ENCODE results near the gene NUDT12. TPM values are rescaled to one million over a fixed set of nuclear protein-coding genes. Genes with fewer than 3 reads are reported as not detected.

Gene NUDT12
- total RNA-seq, 1 experiment from 2014 or later: 15.8 TPM

GRCh38 chr5:103598997-103599566, 36.5 kb upstream of the NUDT12 start:
- no peaks in the 10 kb centered on the region for H3K9me3 ChIP-seq (ENCODE audit: control insufficient read depth in 1 of 2, insufficient read depth in 1 of 2, low read depth in 1 of 2, low read length in 2 of 2)
- no peak overlapping the region for H3K4me2 ChIP-seq (ENCODE audit: low read length)
- no peaks in the 10 kb centered on the region for H4K20me1 ChIP-seq (ENCODE audit: insufficient read depth)
- ChIA-PET CTCF (no interaction called here), RAD21 (ENCODE audit: low non-redundant PET in 1 of 2, low total read pairs in 2 of 2, uncharacterized antibody in 2 of 2, unreplicated experiment in 2 of 2) (no interaction called here), POLR2A (no interaction called here)
- DNase-seq (ENCODE audit: low read depth, low spot score) (no peak), ATAC-seq (no peak)
- H2AFZ ChIP-seq (ENCODE audit: low read depth, low read length, poor library complexity, severe bottlenecking): no peak overlapping the region
- no peak overlapping the region for H3K27ac ChIP-seq (ENCODE audit: low read depth, low read length)
- no peaks in the 10 kb centered on the region for H3K27me3 ChIP-seq (ENCODE audit: insufficient read depth, low read length)
- H3K9ac ChIP-seq (ENCODE audit: low read length): no peak overlapping the region
- no peak overlapping the region for H3K4me3 ChIP-seq (replicated peaks in 1 of 2; ENCODE audit: low read depth in 1 of 2, low read length in 2 of 2)
- no peaks in the 10 kb centered on the region; the same call in 1 of the 2 replicates for H3K9me2 ChIP-seq (ENCODE audit: insufficient read depth)
- intact Hi-C loops (cut with micrococcal nuclease): no loop called here
- H3K36me3 ChIP-seq (ENCODE audit: control insufficient read depth in 1 of 2, insufficient read depth in 2 of 2, low read length in 2 of 2): no peaks in the 10 kb centered on the region
- H3K79me2 ChIP-seq (ENCODE audit: insufficient read depth, low read length): no peaks in the 10 kb centered on the region
- no TSS peak for BruUV-seq (replicated peaks)
- H3K4me1 ChIP-seq (ENCODE audit: control insufficient read depth in 1 of 2, insufficient read depth in 2 of 2, low read length in 2 of 2): no peaks in the 10 kb centered on the region
- TF ChIP-seq EZH2phosphoT487 (IDR thresholded peaks at IDR 0.05; ENCODE audit: borderline replicate concordance) (no peak), JUND (IDR thresholded peaks at IDR 0.05) (no peak), REST (IDR thresholded peaks at IDR 0.05; ENCODE audit: low read depth) (no peak), SP1 (IDR thresholded peaks at IDR 0.05; ENCODE audit: low read depth) (no peak), EZH2 (IDR thresholded peaks at IDR 0.05) (no peak)
- TF ChIP-seq, protein P1, sequence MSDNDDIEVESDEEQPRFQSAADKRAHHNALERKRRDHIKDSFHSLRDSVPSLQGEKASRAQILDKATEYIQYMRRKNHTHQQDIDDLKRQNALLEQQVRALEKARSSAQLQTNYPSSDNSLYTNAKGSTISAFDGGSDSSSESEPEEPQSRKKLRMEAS (IDR thresholded peaks at IDR 0.05): no peak

Data from HCT116 (cell line).